ENCODE data around the gene TMA7. TPM values are rescaled to one million over a fixed set of nuclear protein-coding genes. Genes with fewer than 3 reads are reported as not detected.

TMA7 gene
- total RNA-seq, 2 experiments from 2014 or later, result 260 to 324 TPM

- H3K4me3 Mint-ChIP-seq, result no peak overlapping the region
Measured at GRCh38 chr3:48402907-48403306, 37.1 kb upstream of the TMA7 start.

GRCh38 chr3:48403533-48404439, 36.3 kb upstream of the TMA7 start:
- ChIA-PET CTCF (interaction anchor here (1.4 to 2.8 kb wide), 2 partner anchors 32 to 128 kb away, joined by 4 to 13 read pairs; no protein-coding TSS in a partner anchor), POLR2A (interaction anchor here (0.6 kb wide), 1 partner anchor 1029 kb away, joined by 4 read pairs; no protein-coding TSS in a partner anchor)
- ATAC-seq, result no peak
- peak; percentile 2 for DNase-seq
- H3K9me3 Mint-ChIP-seq (ENCODE audit: low read depth), result no peaks in the 10 kb centered on the region
- H3K36me3 Mint-ChIP-seq (ENCODE audit: low read depth), result no peaks in the 10 kb centered on the region
- H3K27me3 Mint-ChIP-seq, result no peaks in the 10 kb centered on the region
- H3K4me1 Mint-ChIP-seq, result no peaks in the 10 kb centered on the region
- no peak overlapping the region for H3K27ac Mint-ChIP-seq
- intact Hi-C loops (cut with DNase I, micrococcal nuclease), result loop anchor here (5.0 to 10.0 kb wide), 2 partner anchors 129 to 131 kb away; no protein-coding TSS in a partner anchor
- H3K4me3 Mint-ChIP-seq, result no peak overlapping the region

More at GRCh38 chr3:48402907-48403306, 37.1 kb upstream of the TMA7 start:
- CTCF ChIA-PET, result interaction anchor here (0.7 to 3.8 kb wide), 7 partner anchors 33 to 402 kb away, joined by 3 to 39 read pairs (median 4); partner anchors contain the start of genes CCDC51 and TMA7
- no peaks in the 10 kb centered on the region for H3K27me3 Mint-ChIP-seq
- H3K9me3 Mint-ChIP-seq (ENCODE audit: low read depth), result no peaks in the 10 kb centered on the region
- no peak for DNase-seq
- H3K36me3 Mint-ChIP-seq (ENCODE audit: low read depth), result no peaks in the 10 kb centered on the region
- no peaks in the 10 kb centered on the region for H3K4me1 Mint-ChIP-seq
- intact Hi-C loops (cut with DNase I, micrococcal nuclease), result loop anchor here (5.0 to 10.0 kb wide), 2 partner anchors 128 to 131 kb away; no protein-coding TSS in a partner anchor
- POLR2A ChIA-PET, result no interaction called here
- no peak overlapping the region for H3K27ac Mint-ChIP-seq
- no peak for ATAC-seq

- H3K9me3 Mint-ChIP-seq (ENCODE audit: low read depth), result no peaks in the 10 kb centered on the region
- POLR2A ChIA-PET, result interaction anchor here (0.6 kb wide), 1 partner anchor 1028 kb away, joined by 4 read pairs; no protein-coding TSS in a partner anchor
- intact Hi-C loops (cut with DNase I, micrococcal nuclease), result loop anchor here (5.0 to 10.0 kb wide), 2 partner anchors 130 to 132 kb away; no protein-coding TSS in a partner anchor
- H3K27ac Mint-ChIP-seq, result no peak overlapping the region
- ATAC-seq (no peak), DNase-seq (no peak)
- H3K4me1 Mint-ChIP-seq, result no peaks in the 10 kb centered on the region
- H3K27me3 Mint-ChIP-seq, result no peaks in the 10 kb centered on the region
- CTCF ChIA-PET, result interaction anchor here (0.7 to 2.8 kb wide), 2 partner anchors 19 to 31 kb away, joined by 3 to 13 read pairs; no protein-coding TSS in a partner anchor
- no peaks in the 10 kb centered on the region for H3K36me3 Mint-ChIP-seq (ENCODE audit: low read depth)
- no peak overlapping the region for H3K4me3 Mint-ChIP-seq
Measured at GRCh38 chr3:48404440-48405342, 35.4 kb upstream of the TMA7 start.

- intact Hi-C loops (cut with DNase I, micrococcal nuclease), result loop anchor here in 1 of 2 experiments (10.0 kb wide), 1 partner anchor 131 kb away; no protein-coding TSS in a partner anchor
- Mint-ChIP-seq H3K4me1 (no peaks in the 10 kb centered on the region), H3K4me3 (no peak overlapping the region), H3K36me3 (ENCODE audit: low read depth) (no peaks in the 10 kb centered on the region), H3K27me3 (no peaks in the 10 kb centered on the region), H3K9me3 (ENCODE audit: low read depth) (no peaks in the 10 kb centered on the region), H3K27ac (no peak overlapping the region)
- ATAC-seq, result no peak
- POLR2A ChIA-PET, result no interaction called here
- CTCF ChIA-PET, result interaction anchor here (0.7 to 2.8 kb wide), 2 partner anchors 19 to 30 kb away, joined by 3 to 13 read pairs; no protein-coding TSS in a partner anchor
- peak; percentile 3 for DNase-seq
Measured at GRCh38 chr3:48405343-48405881, 34.6 kb upstream of the TMA7 start.

- no peak for DNase-seq
- H3K4me1 Mint-ChIP-seq, result no peaks in the 10 kb centered on the region
- CTCF ChIA-PET, result interaction anchor here (5.7 kb wide), 1 partner anchor 30 kb away, joined by 45 read pairs; no protein-coding TSS in a partner anchor
- no peaks in the 10 kb centered on the region for H3K36me3 Mint-ChIP-seq (ENCODE audit: low read depth)
- POLR2A ChIA-PET, result no interaction called here
- H3K27me3 Mint-ChIP-seq, result no peaks in the 10 kb centered on the region
- H3K9me3 Mint-ChIP-seq (ENCODE audit: low read depth), result no peaks in the 10 kb centered on the region
- intact Hi-C loops (cut with DNase I, micrococcal nuclease), result loop anchor here in 1 of 2 experiments (10.0 kb wide), 1 partner anchor 131 kb away; no protein-coding TSS in a partner anchor
- no peak overlapping the region for H3K27ac Mint-ChIP-seq
- no peak overlapping the region for H3K4me3 Mint-ChIP-seq
- ATAC-seq, result no peak
Measured at GRCh38 chr3:48405971-48406370, 34.1 kb upstream of the TMA7 start.

- CTCF ChIA-PET, result interaction anchor here (0.6 to 5.7 kb wide), 2 partner anchors 29 to 34 kb away, joined by 3 to 45 read pairs; no protein-coding TSS in a partner anchor
- Mint-ChIP-seq H3K4me1 (no peaks in the 10 kb centered on the region), H3K9me3 (ENCODE audit: low read depth) (no peaks in the 10 kb centered on the region), H3K27me3 (no peaks in the 10 kb centered on the region), H3K27ac (no peak overlapping the region), H3K36me3 (ENCODE audit: low read depth) (no peaks in the 10 kb centered on the region), H3K4me3 (no peak overlapping the region)
- POLR2A ChIA-PET, result no interaction called here
- ATAC-seq (no peak), DNase-seq (no peak)
- intact Hi-C loops (cut with DNase I, micrococcal nuclease), result loop anchor here in 1 of 2 experiments (10.0 kb wide), 1 partner anchor 132 kb away; no protein-coding TSS in a partner anchor
Measured at GRCh38 chr3:48406443-48407431, 33.3 kb upstream of the TMA7 start.

- H3K27ac Mint-ChIP-seq, result no peak overlapping the region
Measured at GRCh38 chr3:48407542-48408099, 32.4 kb upstream of the TMA7 start.

GRCh38 chr3:48408823-48409281, 31.2 kb upstream of the TMA7 start:
- POLR2A ChIA-PET, result interaction anchor here (0.7 kb wide), 1 partner anchor 15 kb away, joined by 4 read pairs; no protein-coding TSS in a partner anchor
- H3K4me3 Mint-ChIP-seq, result no peak overlapping the region
- ATAC-seq, result peak; percentile 19
- H3K9me3 Mint-ChIP-seq (ENCODE audit: low read depth), result no peaks in the 10 kb centered on the region
- CTCF ChIA-PET, result interaction anchor here (0.7 to 5.7 kb wide), 3 partner anchors 8 to 1085 kb away, joined by 3 to 45 read pairs (median 5); no protein-coding TSS in a partner anchor
- intact Hi-C loops (cut with DNase I, micrococcal nuclease), result loop anchor here in 1 of 2 experiments (10.0 kb wide), 1 partner anchor 134 kb away; no protein-coding TSS in a partner anchor
- H3K27me3 Mint-ChIP-seq, result no peaks in the 10 kb centered on the region
- DNase-seq, result peak; percentile 36
- no peak overlapping the region for H3K27ac Mint-ChIP-seq
- H3K36me3 Mint-ChIP-seq (ENCODE audit: low read depth), result no peaks in the 10 kb centered on the region
- H3K4me1 Mint-ChIP-seq, result no peaks in the 10 kb centered on the region

More at GRCh38 chr3:48407542-48408099, 32.4 kb upstream of the TMA7 start:
- ATAC-seq, result no peak
- no peak for DNase-seq
- Mint-ChIP-seq H3K36me3 (ENCODE audit: low read depth) (no peaks in the 10 kb centered on the region), H3K9me3 (ENCODE audit: low read depth) (no peaks in the 10 kb centered on the region), H3K4me3 (no peak overlapping the region), H3K27me3 (no peaks in the 10 kb centered on the region), H3K4me1 (no peaks in the 10 kb centered on the region)
- ChIA-PET POLR2A (no interaction called here), CTCF (interaction anchor here (0.6 to 5.7 kb wide), 3 partner anchors 19 to 35 kb away, joined by 3 to 45 read pairs (median 3); no protein-coding TSS in a partner anchor)
- intact Hi-C loops (cut with DNase I, micrococcal nuclease), result loop anchor here in 1 of 2 experiments (10.0 kb wide), 1 partner anchor 133 kb away; no protein-coding TSS in a partner anchor

Measured in activated CD4-positive, alpha-beta T cell treated with anti-CD3 and anti-CD28 coated beads for 36 hours (primary cell).